ENCODE measurements around the gene C12orf43. TPM values are rescaled to one million over a fixed set of nuclear protein-coding genes. Genes with fewer than 3 reads are reported as not detected.

Gene C12orf43
- total RNA-seq, 4 donors from 2014 or later: 7.8 to 18.6 (median 12.9) TPM

- TF ChIP-seq, protein P1, sequence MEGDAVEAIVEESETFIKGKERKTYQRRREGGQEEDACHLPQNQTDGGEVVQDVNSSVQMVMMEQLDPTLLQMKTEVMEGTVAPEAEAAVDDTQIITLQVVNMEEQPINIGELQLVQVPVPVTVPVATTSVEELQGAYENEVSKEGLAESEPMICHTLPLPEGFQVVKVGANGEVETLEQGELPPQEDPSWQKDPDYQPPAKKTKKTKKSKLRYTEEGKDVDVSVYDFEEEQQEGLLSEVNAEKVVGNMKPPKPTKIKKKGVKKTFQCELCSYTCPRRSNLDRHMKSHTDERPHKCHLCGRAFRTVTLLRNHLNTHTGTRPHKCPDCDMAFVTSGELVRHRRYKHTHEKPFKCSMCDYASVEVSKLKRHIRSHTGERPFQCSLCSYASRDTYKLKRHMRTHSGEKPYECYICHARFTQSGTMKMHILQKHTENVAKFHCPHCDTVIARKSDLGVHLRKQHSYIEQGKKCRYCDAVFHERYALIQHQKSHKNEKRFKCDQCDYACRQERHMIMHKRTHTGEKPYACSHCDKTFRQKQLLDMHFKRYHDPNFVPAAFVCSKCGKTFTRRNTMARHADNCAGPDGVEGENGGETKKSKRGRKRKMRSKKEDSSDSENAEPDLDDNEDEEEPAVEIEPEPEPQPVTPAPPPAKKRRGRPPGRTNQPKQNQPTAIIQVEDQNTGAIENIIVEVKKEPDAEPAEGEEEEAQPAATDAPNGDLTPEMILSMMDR (IDR thresholded peaks at IDR 0.05; ENCODE audit: low read depth): no peak
These were observed 22.2 kb downstream of the C12orf43 start for GRCh38 chr12:120994059-120994458.

- TF ChIP-seq, protein P1 (IDR thresholded peaks at IDR 0.05; ENCODE audit: low read depth): no peak
These were observed 22.8 kb downstream of the C12orf43 start for GRCh38 chr12:120993496-120993895.

GRCh38 chr12:120992989-120993388 is 23.3 kb downstream of the C12orf43 start:
- TF ChIP-seq, protein P1 (IDR thresholded peaks at IDR 0.05; ENCODE audit: low read depth): no peak

DNA sequence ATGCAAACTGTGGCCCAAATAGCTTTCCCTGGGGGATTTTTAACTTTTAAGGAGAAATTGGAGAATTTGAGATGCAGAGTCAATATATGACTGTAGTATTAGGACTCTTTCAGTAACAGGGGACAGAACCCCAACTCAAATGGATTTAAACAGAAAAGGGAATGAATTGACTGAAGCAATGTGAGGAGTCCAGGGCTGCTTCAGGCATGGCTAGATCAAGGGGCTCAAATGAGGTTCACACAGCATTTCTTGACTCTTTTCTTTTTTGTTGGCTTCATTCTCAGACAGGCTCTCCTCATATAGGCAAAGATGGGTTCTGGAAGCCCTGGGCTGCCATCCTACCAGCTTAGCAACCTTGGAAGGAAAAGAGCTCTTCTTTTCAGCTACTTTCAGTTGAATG is 24.3 kb downstream of the C12orf43 start:
- TF ChIP-seq, protein P1 (IDR thresholded peaks at IDR 0.05; ENCODE audit: low read depth): no peak

DNA sequence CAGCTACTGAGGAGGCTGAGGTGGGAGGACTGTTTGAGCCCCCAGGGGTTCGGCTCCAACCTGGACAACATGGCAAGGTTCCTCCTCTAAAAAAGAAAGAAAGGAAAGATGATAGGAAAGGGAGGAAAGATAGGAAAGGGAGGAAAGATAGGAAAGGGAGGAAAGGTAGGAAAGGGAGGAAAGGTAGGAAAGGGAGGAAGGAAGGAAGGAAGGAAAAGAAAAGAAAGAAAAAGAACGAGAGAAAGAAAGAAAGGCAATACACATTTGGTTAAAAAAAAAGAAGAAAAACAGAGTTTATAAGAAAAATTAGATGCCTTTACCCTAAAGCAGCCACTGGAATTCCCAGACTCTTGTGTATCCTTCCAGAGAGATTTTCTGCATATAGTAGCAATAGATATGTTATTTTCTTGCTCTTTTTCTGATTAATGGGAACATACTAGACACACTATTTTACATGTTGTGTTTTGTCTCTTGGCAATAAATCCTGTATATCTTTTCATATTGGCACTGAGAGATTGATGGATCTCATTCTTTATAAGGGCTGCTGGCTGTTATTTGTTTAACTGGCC is 25.7 kb downstream of the C12orf43 start:
- TF ChIP-seq, protein P1 (IDR thresholded peaks at IDR 0.05; ENCODE audit: low read depth): no peak

DNA sequence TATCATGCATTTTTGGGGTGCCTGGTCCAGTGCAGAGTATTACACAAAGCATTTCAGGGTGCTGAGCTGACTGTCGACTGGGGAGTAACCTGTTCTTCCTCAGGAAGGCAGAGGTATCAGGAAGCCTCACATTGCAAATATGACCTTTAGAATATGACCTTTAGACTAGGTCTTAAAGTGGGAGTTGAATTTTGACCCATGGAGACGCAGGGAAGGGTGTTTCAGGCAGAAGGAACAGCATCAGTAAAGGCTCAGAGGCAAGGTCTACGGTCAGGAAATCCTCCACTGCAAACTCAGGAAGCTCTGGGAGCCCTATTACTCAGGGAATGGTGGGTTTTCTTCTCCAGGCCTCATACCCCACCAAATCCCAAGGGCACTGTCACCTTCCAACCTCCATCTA is 26.6 kb downstream of the C12orf43 start:
- TF ChIP-seq, protein P1 (IDR thresholded peaks at IDR 0.05; ENCODE audit: low read depth): no peak

DNA sequence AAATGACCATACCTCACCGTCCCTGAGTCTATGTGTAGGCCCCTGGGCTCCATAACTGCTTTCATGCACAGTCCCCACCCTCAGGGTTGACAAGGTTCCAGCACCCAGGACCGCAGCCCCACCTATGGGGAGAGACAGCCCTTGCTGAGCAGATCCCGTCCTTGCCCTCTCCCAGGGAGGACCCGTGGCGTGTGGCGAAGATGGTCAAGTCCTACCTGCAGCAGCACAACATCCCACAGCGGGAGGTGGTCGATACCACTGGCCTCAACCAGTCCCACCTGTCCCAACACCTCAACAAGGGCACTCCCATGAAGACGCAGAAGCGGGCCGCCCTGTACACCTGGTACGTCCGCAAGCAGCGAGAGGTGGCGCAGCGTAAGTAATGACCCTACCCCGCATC is 27.6 kb downstream of the C12orf43 start:
- TF ChIP-seq, protein P1 (IDR thresholded peaks at IDR 0.05; ENCODE audit: low read depth): no peak

All from subcutaneous adipose tissue (tissue), 4 donors.